ENCODE measurements around the gene ARL14EPL.

Gene ARL14EPL

DNA sequence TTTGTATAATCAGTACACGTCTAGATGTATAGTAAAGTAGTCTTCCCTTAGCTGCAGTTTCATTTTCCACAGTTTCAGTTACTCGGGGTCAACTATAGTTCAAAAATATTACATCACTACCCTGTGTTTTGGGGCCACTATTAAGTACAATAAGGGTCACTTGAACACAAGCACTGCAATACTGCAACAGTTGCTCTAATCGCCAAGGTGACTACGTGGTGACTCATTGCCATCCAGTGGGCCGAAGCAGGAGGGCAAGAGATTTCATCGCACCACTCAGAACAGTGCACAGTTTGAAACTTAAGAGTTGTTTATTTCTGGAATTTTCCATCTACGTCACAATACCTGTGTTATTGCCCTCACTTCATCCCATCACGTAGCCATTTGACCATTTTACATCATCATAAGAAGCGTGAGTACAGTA, at the start of gene ARL14EPL:
Gene ARL14EPL (plus strand): TSS at position 379 of the 424 bp plus-strand sequence. CDS start 18,994 bp downstream, outside the sequence.
- peak; percentile 8 for DNase-seq

DNA sequence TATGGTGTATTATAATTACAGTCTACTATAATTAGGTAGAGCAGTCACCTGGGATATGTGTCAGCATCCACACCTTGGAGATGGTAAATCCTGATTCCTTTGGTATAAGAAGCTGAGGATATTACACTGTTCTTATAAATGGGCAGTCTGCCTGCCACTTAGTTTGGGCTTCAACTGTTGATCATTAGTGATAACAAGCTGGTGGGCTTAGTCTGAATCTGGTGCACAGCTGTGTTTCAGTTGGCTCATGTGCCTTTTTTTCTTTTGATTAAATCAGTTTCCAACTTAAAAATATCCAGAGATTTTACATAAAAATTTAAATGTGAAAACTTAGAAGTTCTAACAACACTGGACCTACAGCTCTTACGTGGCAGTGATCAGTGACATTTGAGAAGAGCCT, 48.8 kb upstream of the ARL14EPL start:
- no peak for DNase-seq

DNA sequence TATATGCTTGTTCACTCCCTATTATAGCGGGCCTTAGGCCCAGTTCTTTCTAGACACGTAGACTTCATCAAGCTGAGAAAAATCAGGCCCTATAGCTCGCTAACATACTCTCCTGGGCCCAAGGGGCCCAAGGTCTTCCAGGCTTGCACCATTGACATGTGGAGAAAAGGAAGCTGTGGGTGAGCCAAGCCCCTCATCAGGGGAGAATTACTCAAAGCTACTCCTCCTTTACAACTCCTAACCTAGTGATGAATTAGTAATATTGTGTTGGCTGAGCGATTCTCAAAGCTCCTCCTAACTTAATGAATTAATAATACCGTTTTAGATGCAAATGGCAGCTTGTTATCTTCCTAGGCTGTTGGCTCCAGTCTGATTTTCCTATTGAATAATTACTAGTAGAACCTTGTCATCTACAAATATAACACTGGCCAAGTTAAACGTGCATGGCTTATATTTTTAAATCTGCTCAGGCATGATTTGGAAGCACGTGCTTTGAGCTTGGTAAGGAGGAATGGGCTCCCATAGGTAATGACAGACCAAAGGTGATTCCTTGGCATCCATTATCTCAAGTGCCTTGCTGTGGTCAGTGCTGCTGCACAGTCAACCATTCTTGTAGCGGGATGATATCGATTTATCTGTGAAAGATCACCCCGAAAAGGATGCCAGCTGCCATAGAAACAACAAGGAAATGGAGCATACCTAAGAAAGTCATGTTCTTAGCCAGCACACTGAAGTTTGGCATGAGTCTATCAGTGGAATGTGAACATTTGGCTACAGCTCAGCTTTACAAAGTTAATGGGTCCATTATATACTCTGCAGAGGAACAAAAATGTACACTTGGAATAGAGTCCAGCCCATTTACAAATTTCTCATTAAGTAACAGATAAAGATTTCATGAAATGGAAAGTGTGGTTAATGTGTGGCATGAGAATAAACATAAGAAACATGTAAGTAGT, 46.2 kb upstream of the ARL14EPL start:
- no peak for DNase-seq

DNA sequence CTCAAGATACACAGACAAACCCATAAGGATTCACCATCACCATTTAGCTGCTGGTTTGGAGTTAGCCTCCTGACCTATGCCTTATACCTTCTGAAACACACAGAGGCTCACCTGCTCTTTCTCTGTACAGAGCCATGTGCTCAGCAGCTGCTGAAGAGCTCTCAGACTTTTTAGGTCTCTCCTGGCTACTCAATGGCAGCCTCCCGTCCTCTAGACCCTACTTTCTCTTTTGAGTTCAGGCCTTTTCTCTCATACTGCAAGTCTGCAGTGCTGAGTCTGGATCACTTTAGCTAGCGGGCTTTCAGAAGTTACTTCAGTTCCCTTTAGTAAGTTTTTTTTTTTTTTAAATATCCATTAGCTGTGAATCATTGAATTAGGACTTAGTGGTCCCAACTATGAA, 44.3 kb upstream of the ARL14EPL start:
- no peak for DNase-seq

DNA sequence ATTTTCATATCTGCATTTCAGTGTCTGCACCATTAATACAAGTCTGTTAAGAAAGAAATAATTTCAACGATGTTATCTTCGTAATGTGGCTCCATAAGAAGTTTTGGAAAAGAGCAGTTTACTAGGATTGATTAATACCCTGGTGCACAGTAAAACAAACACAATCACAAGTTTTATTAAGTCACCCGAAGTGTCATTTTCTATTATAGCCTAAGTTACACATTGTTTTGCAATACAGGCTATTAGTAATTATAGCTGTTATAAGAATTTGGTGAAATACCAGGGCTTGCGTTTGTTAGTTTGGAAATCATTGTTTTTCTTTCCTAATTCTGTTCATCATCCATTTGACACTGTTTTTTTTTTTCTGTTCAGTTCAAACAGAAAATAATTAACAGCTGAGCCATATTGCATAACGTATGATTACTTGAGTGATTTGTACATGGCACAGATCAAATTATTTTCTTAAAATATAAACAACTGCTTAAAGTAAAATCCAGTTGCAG, 39.4 kb upstream of the ARL14EPL start:
- DNase-seq: no peak

DNA sequence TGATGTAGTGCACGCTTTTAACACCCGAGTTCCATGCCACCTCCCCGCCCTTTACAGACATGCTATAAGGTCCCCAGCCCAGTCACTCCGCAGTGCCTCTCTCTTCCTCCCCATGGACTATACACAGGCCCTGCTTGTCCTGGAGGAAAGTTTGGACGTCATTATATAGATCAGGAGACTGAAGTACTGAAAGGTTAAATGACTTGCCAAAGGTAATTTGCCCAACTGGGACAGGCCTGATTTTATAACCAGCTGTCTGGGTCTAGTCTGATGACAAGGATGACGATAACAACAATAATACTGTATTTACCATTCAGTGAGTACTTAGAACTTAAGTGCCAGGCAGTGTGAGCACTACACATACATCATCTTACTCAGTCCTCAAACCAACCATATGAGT, 36.9 kb upstream of the ARL14EPL start:
- DNase-seq: no peak

DNA sequence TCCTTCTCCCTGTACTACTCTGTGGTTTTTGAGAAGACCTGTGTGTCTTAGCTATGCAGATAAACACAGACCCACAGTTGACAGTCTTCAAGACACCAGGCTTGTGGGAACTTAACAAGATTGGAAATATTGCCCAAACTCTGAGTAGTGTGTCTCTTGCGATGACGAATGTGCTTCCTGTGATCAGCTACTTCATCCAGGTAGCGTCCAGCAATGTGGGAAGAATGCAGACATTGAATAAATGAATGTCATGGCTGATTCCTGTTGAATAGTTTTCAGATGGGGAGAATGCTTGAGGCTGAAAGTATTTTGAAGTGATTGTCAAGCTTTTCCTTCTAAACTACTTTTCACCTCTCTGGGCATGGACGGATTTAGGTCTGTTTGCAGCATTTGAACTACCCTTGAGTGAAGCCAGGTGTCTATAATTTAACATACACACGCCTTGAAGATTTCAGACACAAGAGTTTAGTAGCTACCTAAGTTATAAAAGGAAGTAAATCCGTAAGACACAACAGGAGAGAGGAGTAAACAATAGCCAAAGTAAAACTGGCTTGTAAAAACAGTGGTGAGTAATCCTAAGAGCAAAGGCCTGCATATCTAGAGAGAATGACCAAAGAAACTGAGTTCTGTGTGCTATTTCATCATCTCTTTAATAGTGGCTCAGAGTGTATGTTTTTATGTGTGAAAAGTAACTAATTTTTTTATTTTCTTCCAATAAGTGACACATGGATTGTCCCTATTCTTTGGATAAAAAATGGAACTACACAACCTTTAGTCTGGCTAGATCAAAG, 30.0 kb upstream of the ARL14EPL start:
- no peak for DNase-seq

DNA sequence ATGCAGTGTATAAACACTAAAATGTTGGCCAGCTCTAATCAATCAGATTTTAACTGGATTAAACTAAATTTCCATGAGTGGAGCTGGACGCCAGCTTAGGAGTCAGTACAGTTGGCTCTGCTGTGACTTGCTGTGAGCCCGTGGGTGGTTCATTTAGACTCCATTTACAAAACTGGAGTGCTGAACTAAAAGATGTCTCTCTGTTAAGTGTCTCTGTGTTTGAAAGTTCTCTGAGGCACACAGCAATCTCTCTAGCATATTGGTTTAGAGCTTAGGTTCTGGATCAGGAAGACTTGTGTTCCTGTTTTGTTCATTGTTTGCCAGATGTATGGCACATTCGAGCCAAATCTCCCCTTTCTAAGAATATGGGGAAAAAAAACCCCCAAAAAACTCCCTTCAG, 28.0 kb upstream of the ARL14EPL start:
- DNase-seq: no peak

DNA sequence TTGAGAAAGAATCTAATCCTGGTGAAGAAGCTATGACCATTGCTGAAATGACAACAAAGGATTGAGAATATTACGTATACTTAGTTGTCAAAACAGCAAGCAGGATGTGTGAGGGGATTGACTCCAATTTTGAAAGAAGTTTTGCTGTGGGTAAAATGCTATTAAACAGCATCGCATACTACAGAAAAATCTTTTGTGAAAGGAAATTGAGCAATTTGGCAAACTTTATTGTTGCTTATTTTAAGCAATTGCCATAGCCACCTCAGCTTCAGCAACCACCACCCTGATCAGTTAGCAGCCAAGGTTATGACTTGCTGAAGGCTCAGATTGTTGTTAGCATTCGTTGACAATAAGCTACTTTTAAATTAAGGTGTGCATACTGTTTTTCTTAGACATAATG, 22.5 kb upstream of the ARL14EPL start:
- DNase-seq: no peak

DNA sequence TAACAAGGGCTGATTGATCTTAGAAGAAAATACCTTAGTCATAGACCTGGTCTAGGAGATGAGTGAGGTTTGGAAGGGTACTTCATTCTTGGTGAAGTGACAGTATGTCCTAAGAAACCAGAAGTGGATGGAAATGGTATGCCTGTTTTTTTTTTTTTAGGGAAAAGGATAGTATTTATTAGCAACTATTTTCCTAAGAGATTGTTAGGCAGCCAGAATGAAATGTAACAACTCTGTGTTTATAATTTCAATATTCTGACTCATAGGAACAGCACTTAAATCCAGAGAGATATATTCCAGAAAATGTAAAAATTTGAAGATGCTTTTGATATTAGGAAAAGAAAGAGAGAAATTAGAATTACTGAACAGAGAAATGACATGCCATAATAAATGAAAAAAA, 21.2 kb upstream of the ARL14EPL start:
- no peak for DNase-seq

DNA sequence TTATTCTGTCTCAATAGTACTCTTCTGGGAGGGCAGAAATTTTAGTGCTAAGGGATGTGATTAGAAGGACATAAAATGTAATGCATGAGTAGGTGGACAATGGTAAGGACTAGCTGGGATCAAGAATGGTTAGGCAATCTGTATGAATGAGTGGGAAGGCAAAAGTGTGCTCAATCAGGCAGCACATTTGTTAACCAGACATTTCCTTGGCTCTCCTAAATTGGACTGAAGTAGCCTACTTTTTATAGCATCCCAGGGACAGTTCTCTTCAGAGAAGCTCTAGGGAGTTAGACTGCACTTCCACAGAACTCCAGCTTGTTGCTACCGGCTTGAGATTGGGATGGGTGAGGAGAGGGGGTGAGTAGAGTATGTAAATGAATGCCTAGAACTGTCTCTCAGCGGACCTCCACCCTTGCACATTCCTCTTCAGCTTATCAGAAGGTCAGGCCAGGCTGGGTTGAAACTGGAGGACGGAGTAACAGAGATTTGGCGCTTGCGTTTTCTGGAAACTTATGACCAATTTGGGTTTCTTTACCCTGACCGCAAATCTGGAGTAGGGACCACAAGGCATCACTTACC, 19.0 kb upstream of the ARL14EPL start:
- DNase-seq: no peak

DNA sequence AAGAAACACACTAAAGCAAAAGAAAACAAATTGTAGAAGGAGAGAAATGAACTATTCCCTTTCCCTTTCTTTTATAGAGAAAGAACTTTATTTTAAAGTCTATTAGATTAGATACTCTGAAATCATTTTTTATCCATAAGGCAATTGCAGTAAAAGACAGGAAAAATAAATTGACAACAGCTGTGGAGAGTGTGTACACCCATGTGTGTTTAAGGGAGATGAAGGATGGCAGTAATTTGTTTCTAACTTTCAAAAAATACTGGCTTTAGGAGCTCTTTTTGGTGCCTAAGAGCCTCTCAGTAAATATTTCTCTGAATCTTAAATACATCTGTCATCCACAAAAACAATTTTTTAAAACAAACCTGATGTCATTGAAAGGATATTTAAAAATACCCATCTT, 18.3 kb upstream of the ARL14EPL start:
- DNase-seq: no peak

DNA sequence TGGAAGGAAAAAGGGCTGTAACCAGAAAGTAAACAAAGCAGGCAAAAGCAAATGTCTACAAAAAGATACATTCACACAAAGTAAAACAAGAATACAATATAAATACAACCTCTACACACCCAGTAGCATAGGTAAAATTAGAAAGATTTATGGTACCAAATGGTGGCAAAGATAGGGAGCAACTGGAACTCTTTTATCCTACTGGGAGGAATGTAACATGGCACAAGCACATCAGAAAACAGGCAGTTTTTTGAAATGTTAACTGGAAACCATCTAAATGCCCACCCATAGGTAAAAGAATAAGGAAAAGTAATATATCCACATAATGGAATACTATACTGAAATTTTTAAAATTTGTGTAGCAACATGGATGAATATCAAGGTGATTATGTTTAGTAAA, 8.7 kb upstream of the ARL14EPL start:
- DNase-seq: no peak

DNA sequence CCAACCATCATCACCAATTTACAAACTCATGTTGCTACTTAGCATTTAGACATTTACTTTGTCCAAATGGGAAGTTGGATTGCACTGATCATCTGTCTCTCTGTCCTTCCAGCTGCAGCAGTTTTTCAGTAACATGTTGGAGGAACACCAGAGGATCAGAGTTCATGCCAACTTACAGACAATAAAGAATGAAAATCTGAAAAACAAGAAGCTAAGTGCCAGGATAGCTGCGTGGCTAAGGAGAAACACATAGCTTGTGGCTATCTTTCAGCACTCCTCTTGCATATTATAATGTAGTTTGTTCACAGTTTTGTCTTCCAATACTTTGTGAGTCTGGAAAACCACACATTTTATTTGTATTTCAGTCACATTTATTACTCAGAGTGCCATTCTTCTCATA, 6.4 kb upstream of the ARL14EPL start:
- no peak for DNase-seq

DNA sequence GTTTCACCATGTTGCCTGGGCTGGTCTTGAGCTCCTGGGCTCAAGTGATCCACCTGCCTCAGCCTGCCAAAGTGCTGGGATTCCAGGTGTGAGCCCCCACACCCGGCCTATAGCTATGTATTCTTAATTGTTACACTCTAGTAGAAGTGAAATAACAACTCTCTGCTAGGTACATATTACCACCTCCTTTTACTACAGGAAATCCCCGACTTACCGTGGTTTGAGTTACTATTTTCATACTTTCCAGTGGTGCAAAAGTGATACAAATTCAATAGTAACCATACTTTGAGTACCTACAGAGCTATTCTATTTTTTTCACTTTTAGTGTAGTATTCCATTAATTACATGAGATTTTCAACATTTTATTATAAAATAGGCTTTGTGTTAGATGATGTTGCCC, 719 bp downstream of the ARL14EPL start:
- no peak for DNase-seq

DNA sequence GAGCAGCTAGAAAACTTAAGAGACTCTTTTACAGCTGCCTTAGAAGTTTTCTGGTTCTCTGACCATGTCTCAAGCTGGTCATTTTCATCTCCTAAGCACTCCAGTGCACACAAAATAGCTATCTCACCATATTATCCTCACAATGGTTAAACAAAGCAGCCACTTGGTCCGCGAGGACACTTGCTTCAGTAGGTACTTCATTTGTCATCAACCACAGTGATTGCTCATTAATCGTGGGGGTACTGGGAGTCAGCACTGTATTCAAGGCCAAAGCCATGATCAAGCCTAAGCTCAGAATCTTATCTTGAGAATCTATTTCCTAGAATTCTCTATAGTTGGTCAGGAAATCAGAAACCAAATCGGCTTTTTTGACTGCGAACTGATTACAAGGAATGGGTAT, 2.9 kb downstream of the ARL14EPL start:
- no peak for DNase-seq

DNA sequence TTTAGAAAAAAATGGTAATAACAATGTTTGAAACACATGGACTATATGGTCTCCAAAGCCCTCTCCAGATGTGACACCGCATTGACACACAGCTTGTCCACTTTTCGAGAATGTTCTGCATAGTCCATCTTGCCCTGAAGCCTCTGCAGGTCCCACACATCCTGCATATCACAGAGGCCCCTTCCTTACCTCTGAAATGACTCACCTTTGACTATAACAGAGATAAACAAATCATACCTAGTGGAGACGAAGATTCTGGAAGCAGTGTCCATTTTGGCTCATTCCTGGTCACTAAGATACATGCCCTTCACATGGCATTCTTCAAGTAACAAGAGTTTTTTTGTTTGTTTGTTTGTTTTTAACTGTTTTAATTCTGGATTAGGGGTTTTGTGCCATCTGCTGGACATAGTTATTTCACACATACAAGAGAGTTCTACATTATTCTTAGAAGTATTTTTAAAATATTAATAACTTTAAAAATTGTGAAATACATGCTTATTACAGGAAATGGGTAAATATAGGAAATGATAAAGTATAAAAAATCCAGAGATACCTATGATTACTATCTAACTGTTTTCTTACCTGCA, 5.1 kb downstream of the ARL14EPL start:
- no peak for DNase-seq

DNA sequence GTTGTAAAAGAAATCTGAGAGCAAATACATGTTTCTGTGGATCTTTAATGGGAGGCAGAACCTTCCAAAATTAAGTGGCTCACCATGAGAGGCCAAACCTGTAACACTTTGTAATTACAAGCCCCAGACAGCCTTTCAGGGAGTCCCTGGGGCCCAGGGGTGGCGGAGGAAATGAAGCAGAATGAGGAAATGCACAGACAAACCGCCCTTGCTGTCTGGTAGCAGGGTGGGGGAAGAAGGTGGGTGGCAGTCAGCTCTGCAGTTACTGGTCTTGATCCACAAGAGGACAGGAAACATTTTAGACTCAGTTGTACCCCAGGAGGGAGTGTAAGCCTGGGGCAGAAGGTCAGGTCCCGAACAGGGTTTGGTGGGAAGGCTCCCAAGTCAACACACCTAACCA, 6.5 kb downstream of the ARL14EPL start:
- DNase-seq: peak; percentile 3

DNA sequence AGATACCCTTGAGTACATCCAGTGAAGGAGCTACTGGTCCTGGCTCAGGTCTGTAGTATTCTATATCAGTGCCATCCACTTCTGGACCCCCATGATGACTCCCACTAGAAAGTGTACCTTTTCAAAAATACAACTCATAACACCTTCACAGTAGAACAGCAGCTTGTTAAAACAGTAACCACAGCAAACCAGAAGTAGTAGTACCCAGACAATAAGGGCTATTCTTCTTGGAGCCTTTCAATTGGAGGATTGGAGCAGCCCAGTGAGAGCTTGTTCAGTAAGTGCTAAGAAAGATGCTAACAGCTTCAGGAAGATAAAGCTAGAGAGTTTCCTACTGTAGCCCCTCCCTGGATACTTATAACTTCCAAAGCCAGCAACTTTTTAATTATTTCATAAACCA, 10.1 kb downstream of the ARL14EPL start:
- no peak for DNase-seq

DNA sequence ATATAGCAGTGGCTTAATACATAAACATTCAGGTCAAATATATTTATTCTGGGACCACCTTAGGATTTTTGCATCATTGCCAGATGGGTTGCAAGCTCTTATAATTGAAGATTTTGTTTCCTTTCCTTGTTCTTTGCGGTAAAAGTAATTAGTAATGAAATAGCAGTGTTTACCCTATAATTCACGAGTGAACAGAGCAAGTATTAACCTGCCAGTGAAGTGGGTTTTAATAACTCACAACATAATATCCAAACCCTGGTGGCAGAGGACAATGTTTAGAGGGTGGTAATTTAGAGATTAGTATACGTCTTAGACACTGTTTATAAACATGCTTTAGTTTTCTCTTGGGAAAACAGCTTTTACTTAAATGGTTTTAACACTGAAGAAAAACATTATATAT, 11.8 kb downstream of the ARL14EPL start:
- no peak for DNase-seq

DNA sequence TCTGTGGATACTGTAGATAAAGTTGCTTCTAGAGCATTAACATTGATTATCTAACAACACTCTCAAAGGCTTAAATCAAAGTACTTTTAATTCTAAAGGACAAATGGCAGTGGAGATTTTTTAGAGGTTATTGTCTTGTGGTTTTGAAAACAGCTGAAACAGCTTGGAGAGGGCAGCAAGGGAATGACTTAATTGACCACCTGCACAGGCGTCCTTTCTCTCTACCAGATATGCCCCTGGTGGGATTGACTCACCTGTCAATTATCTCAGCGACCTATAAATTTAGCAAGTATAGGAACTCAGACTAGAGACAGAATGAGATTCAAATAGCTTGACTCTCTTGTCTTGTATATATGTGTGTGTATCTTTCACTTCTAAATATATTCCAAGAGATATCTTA, 13.5 kb downstream of the ARL14EPL start:
- DNase-seq: no peak

DNA sequence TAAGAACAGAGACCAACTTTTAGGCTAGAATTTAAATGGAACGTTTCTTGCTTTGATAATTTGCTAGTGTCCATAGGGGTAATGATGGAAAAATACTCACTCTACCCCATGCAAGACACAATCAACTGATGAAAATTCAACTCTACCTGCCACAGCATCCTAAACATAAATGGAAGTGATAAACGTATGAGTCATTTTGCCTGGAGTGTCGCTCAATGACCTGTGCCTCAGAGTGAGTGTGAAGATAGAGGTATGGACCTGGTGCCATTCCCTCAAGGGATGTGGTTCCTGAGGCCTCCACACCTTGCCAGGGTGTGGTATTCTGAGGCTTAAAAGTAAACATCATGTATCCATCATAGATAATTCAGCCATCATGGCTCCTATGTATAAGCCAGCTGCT, 14.0 kb downstream of the ARL14EPL start:
- no peak for DNase-seq

DNA sequence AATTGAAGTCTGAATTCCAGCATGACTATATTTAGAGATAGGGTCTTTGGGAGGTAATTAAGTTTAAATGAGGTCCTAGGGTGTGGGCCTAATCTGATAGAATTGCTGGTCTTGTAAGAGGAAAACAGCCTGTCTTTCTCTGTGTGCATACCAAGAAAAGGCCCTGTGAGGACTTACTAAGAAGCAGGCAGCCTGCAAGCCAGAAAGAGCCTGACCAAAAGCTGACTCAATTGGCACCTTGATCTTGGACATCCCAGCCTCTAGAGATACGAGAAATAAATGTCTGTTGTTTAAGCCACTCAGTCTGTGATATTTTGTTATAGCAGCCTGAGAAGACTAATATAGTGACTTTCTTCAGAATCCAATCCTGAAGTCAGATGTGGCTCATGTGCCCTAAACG, 14.6 kb downstream of the ARL14EPL start:
- DNase-seq: no peak

Measured in CD4-positive, alpha-beta T cell treated with Interleukin-17A for 1 hour (primary cell).